DOHH2 (cell line): ENCODE data around the gene TNRC6C.

ENCODE experiments used
- H3F3A ChIP-seq: fragments of 200-600 bp; sonication (generic), shearing (Covaris generic); 2 replicates; pipeline ENCODE4 v1.6.0; 2016; ENCODE audit warnings: antibody characterized with exemption, mild to moderate bottlenecking; ENCODE audit not compliant: control insufficient read depth, insufficient read depth
- H3K27ac ChIP-seq: fragments of 200-600 bp; sonication (generic); 2 replicates; pipeline ENCODE4 v1.5.1; 2014; ENCODE audit warnings: low read depth, mild to moderate bottlenecking, low read length, moderate library complexity
- H3K27me3 ChIP-seq: fragments of 200-600 bp; sonication (generic); 2 replicates; pipeline ENCODE4 v1.6.1; 2014; ENCODE audit warnings: mild to moderate bottlenecking, low read length, mixed read lengths; ENCODE audit not compliant: control insufficient read depth
- H3K36me3 ChIP-seq: fragments of 200-600 bp; sonication (generic); 2 replicates; pipeline ENCODE4 v1.6.1; 2014; ENCODE audit warnings: mild to moderate bottlenecking, low read length, moderate library complexity, mixed read lengths; ENCODE audit not compliant: control insufficient read depth
- H3K4me1 ChIP-seq: fragments of 200-600 bp; sonication (generic); 2 replicates; pipeline ENCODE4 v1.6.1; 2014; ENCODE audit warnings: mild to moderate bottlenecking, low read length, mixed read lengths; ENCODE audit not compliant: control insufficient read depth
- H3K4me2 ChIP-seq: fragments of 200-600 bp; sonication (generic); 2 replicates; pipeline ENCODE4 v1.6.0; 2014; ENCODE audit warnings: mild to moderate bottlenecking, low read length, moderate library complexity
- H3K4me3 ChIP-seq: fragments of 200-600 bp; sonication (generic); 2 replicates; pipeline ENCODE4 v1.5.1; 2014; ENCODE audit warnings: mild to moderate bottlenecking, low read length, mixed read lengths
- H3K79me2 ChIP-seq: fragments of 200-600 bp; sonication (generic); 2 replicates; pipeline ENCODE4 v1.6.1; 2014; ENCODE audit warnings: mild to moderate bottlenecking, low read length, mixed read lengths; ENCODE audit not compliant: control insufficient read depth
- H3K9me2 ChIP-seq: fragments of 200-600 bp; sonication (generic); replicated peaks from 2 replicates; pipeline ENCODE4 v1.6.1; 2014; ENCODE audit warnings: mild to moderate bottlenecking, low read length, mixed read lengths; ENCODE audit not compliant: control insufficient read depth
- H3K9me3 ChIP-seq: fragments of 200-600 bp; sonication (generic); 2 replicates; pipeline ENCODE4 v1.6.1; 2014; ENCODE audit warnings: antibody characterized with exemption, low read length, mixed read lengths; ENCODE audit not compliant: control insufficient read depth, insufficient read depth
- H4K20me1 ChIP-seq: fragments of 200-600 bp; sonication (generic); 2 replicates; pipeline ENCODE4 v1.6.0; 2014; ENCODE audit warnings: low read depth, mild to moderate bottlenecking, antibody characterized with exemption, low read length, moderate library complexity; ENCODE audit not compliant: control insufficient read depth, insufficient read depth
- EZH2phosphoT487 ChIP-seq: fragments of 200-600 bp; sonication (generic); IDR thresholded peaks from 2 replicates; pipeline ENCODE4 v1.6.1; 2017; ENCODE audit warnings: borderline replicate concordance, mild to moderate bottlenecking, antibody characterized with exemption, low read length, moderate library complexity, mixed read lengths
- TF ChIP-seq, protein P1 (sequence below): fragments of 200-600 bp; sonication (generic); IDR thresholded peaks from one replicate; pipeline ENCODE4 v1.5.1; 2014; ENCODE audit warnings: antibody characterized with exemption, mild to moderate bottlenecking, low read depth, low read length; ENCODE audit not compliant: poor library complexity, severe bottlenecking

TNRC6C gene

DNA sequence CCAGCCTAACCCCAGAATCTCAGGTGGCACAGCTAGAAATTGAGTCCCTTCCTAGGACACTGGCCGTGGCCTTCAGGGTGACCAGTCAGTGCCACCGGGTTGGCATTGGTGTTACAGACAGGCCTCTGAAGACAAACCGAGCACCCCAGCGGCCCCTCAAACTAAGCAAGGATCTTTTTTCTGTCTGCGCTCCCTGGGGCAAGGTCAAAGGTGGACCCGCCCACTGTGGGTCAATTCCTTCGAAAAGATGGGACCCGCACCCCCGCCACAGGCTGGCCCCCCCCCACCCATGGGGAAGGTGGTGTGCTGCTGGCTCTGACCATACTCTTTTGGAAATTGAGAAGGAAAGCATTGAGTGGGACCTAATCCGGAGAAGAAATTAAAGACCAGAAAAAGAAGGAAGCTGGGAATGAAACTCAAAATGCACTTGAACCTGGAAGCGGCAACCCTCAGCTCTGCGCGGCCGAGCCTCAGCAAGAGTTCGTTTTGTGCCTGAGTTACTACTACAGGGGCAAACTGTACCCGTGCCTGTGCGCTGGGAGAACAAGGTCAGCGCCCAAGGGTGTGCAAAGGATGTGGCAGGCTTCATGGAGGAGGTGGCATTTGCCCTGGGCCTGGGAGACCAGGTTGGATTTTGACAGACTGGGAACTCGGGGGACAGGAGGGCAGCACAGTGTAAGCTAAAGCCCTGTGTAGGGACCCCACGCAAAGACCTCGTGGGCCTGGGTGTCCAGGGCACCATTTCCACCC lies 149.6 kb downstream of the TNRC6C start:
- Histone ChIP-seq H4K20me1 (no peaks in the 10 kb centered on the region), H3K27ac (no peak overlapping the region), H3K4me2 (no peak overlapping the region), H3K4me3 (no peak overlapping the region), H3F3A (peaks cover 22% of the 10 kb centered on the region), H3K9me2 (no peaks in the 10 kb centered on the region), H3K9me3 (no peaks in the 10 kb centered on the region), H3K27me3 (no peaks in the 10 kb centered on the region), H3K36me3 (peaks cover 59% of the 10 kb centered on the region), H3K79me2 (peaks cover 7% of the 10 kb centered on the region), H3K4me1 (peaks cover 8% of the 10 kb centered on the region)
- TF ChIP-seq EZH2phosphoT487, result no peak
- TF ChIP-seq, protein P1, sequence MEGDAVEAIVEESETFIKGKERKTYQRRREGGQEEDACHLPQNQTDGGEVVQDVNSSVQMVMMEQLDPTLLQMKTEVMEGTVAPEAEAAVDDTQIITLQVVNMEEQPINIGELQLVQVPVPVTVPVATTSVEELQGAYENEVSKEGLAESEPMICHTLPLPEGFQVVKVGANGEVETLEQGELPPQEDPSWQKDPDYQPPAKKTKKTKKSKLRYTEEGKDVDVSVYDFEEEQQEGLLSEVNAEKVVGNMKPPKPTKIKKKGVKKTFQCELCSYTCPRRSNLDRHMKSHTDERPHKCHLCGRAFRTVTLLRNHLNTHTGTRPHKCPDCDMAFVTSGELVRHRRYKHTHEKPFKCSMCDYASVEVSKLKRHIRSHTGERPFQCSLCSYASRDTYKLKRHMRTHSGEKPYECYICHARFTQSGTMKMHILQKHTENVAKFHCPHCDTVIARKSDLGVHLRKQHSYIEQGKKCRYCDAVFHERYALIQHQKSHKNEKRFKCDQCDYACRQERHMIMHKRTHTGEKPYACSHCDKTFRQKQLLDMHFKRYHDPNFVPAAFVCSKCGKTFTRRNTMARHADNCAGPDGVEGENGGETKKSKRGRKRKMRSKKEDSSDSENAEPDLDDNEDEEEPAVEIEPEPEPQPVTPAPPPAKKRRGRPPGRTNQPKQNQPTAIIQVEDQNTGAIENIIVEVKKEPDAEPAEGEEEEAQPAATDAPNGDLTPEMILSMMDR, result no peak

DNA sequence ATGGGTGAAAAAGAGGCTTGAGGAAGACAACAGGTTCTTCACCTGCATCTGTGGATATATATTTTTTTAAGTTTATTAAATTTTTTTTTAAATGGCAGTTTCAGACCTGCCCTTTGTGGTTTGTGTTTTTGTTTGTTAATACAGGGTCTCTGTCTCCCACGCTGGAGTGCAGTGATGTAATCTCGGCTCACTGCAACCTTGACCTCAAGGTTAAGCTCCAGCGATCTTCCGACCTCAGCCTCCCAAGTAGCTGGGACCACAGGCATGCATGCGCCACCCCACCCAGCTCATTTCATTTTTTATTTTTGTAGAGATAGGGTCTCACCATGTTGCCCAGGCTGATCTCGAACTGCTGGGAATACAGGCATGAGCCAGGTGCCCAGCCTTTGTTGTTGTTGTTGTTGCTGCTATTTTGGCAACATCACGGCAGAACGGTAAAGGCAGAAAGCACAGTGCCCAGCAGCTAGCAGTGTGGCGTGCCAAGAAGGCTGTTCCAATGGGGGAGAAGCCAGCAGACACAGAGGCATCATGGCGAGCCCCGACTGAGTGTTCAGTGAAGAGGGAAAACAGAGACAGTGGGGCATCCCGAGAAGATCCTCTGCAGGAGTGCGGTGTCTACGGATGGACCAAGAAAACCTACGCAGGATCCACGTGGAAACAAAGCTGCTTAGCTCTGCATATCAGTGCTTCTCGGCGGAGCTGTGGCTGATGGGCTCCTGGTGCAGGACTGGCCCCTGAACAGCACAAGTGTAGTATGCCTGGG lies 150.4 kb downstream of the TNRC6C start:
- Histone ChIP-seq H4K20me1 (no peaks in the 10 kb centered on the region), H3K4me3 (no peak overlapping the region), H3F3A (peaks cover 22% of the 10 kb centered on the region), H3K4me2 (no peak overlapping the region), H3K79me2 (peaks cover 7% of the 10 kb centered on the region), H3K27ac (no peak overlapping the region), H3K27me3 (no peaks in the 10 kb centered on the region), H3K4me1 (peaks cover 10% of the 10 kb centered on the region), H3K36me3 (peaks cover 57% of the 10 kb centered on the region), H3K9me2 (no peaks in the 10 kb centered on the region), H3K9me3 (no peaks in the 10 kb centered on the region)
- no peak for TF ChIP-seq EZH2phosphoT487
- TF ChIP-seq, protein P1, result no peak

DNA sequence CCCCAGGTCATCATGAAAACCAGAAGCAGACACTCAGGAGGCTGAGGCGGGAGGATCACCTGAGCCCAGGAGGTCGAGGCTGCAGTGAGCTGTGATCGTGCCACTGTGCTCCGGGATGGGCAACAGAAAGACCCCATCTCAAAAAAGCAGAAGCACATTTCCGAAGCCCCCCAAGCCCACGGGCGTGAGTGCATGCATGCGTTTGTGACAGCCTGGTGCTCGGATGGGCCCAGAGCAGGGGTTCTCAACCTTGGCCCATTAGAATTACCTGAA lies 150.9 kb downstream of the TNRC6C start:
- H3K4me3 ChIP-seq, result no peak overlapping the region
- TF ChIP-seq, protein P1, result no peak
- TF ChIP-seq EZH2phosphoT487, result no peak
- H3K9me2 ChIP-seq, result no peaks in the 10 kb centered on the region
- peaks cover 58% of the 10 kb centered on the region for H3K36me3 ChIP-seq
- no peaks in the 10 kb centered on the region for H3K9me3 ChIP-seq
- no peak overlapping the region for H3K27ac ChIP-seq
- no peaks in the 10 kb centered on the region for H4K20me1 ChIP-seq
- no peak overlapping the region for H3K4me2 ChIP-seq
- no peaks in the 10 kb centered on the region for H3K27me3 ChIP-seq
- H3K4me1 ChIP-seq, result peaks cover 10% of the 10 kb centered on the region
- H3F3A ChIP-seq, result peaks cover 22% of the 10 kb centered on the region
- H3K79me2 ChIP-seq, result peaks cover 7% of the 10 kb centered on the region
